ENCODE data around the gene FAM131B.
"Not testable (repeated sequence)": the region's sequence is repeated elsewhere in the genome, so short reads cannot be mapped to it uniquely, and the experiment has no call there.

The FAM131B gene

DNA sequence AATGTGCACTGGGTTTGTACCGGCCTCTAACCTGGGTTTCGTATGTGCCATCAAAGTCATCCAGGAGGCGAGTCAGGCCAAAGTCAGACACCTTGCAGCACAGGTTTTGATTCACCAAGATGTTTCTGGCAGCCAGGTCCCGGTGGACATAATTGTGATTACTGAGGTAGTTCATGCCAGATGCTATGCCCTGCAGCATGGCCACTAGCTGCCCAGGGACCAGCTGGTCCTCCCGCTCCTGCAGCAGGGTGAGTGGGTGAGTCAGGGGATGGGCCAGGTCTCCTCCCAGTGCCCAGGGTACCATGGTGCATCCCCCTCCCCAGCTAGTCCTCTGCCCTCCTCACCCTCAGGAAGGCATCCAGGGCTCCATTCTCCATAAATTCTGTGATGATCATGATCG lies 32.3 kb upstream of the FAM131B start:
- no peak for DNase-seq

DNA sequence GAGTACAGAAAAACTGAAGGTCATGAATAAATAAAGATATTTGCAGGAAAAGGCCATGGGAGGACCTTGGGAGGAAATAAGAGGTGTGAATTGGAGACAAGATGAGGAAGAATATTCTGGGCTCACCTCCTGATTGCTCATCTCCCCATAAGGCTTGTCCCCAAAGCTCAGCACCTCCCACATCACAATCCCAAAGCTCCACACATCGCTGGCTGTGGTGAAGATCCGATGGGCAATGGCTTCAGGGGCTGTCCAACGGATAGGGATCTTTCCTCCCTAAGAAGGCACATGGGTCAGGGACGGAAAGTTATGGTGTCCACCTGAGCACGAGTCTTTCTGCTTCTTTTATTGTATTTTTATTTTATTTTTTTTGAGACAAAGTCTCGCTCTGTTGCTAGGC lies 31.6 kb upstream of the FAM131B start:
- no peak for DNase-seq

DNA sequence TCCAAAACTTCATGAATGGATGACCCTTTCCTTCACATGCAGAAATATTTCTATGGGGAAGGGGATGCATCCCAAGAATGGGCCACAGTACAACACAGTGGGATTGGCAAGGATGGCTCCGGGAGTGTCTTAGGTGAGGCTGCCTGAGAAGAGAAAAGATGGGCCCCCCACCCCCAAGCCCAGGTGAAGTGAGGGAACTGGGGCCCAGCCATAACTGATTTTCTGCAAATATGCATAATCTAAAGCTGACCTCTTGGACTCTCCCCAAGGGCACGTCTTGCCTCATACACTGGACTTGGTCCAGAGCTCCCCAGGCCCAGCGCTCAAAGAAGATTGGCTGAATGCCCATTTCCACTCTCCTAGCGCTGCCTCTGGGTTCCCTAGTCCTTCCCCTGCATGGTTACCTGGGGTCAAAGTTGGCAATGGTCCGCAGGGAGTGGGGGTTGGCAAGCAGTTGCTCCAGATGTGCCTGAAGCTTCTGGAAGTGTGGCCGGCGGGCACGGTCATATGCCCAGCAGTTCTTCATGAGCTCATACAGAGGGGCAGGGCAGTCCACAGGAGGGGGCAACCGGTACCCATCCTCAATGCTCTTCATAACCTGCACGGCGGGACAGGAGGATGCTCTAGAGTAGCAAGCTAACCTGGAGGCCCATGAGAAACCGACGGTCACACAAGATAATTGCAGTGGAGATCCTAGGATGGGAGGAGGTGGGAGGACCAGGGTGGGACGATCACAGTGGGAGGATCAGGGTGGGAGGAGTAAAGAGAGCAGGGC lies 30.9 kb upstream of the FAM131B start:
- no peak for DNase-seq

DNA sequence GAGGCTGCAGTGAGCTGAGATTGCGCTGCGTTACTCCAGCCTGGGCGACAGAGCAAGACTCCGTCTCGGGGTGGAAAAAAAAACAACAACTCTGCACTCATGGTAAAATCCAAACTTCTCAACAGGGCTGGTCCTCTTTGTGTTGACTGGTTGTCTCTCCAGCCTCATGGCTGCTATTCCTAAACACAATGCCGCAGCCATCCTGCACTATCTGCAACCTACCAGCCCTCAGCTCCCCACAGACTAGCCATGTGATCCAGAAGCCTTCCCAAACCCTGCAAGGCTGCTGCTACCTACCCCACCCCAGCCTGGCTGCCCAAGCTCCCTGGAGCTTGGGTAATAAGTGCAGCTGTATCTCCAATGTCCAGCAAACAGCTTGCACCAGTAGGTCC lies 30.4 kb upstream of the FAM131B start:
- DNase-seq: no peak

DNA sequence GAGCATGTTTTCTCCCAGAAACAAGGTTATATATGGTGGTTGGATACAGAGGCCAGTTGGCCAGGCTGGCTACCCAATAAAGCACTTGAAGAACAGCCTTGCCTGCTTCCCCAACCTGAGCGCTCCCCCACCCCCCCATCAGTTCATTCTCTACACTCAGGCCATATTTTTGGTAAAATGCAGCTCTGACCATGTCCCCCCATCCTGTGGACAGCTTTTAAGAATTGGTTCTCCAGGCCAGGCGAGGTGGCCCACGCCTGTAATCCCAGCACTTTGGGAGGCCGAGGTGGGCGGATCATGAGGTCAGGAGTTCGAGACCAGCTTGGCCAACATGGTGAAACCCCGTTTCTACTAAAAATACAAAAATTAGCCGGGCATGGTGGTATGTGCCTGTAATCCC lies 29.9 kb upstream of the FAM131B start:
- not testable (repeated sequence) for DNase-seq

DNA sequence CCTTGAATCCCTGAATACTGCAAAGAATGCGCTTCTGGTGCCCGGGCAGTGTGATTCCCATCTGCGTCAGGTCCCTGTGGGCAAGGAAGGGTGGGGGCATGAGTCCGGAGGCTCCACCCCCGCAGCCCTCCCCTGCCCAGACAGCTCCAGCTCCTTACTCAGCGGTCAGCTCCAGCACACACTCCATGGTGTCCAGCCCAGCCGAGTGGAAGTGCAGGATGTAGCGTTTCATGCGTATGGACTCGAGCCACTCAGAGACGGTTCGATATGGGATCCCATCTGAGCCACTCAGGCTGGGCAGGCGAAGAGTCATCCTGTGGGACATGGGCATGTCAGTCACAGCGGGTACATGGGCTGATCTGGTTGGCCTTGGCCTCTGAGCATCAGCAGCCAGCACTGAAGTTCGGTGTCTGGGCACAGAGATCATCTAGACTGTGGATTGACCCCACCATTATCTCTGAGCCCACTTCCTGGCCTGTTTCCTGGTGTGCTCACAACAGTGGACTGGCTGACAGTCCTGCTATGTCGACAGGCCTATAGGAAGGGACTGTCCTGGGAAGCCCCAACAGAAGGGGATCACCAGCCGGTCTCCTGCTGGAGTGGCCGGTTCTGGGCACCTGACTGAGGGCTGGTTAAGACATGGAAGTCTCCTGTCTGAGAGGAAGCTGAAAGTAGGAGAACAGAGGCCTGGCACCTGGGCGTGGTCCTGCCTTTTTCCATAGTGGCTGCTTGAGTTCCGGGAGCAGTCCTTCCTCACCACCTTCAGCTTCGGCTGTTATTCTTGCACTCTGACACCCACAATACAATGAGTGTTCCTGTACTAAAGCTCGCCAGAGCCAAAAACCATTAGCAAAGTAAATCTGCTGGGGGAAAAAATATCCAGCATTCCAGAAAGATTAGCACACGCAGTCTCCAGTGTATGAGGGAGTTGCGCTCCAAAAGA lies 29.2 kb upstream of the FAM131B start:
- peak; percentile 37 for DNase-seq

DNA sequence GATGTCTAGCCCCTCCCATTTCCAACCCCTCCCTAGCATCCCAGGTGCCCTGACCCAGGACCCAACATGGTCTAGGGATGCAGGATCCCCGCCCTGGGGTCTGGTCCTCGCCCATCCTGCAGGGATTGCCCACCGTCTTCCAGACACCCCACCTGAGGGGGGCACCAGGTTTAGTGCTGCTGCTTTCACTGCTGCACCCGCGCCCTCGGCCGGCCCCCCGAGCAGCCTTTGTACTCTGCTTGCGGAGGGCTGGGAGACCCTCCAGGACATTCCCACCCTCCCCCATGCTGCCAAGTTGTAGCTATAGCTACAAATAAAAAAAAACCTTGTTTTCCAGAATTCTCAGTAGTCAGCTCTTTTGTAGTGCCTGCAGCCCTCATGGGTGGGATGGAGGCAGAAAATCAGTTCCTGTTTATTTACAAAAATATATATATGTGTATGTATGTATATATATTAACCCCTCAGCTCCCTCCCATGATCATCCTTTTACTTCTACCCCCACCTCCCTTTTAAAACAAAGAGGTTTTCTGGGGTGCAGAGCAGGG lies 28.3 kb upstream of the FAM131B start:
- no peak for DNase-seq

DNA sequence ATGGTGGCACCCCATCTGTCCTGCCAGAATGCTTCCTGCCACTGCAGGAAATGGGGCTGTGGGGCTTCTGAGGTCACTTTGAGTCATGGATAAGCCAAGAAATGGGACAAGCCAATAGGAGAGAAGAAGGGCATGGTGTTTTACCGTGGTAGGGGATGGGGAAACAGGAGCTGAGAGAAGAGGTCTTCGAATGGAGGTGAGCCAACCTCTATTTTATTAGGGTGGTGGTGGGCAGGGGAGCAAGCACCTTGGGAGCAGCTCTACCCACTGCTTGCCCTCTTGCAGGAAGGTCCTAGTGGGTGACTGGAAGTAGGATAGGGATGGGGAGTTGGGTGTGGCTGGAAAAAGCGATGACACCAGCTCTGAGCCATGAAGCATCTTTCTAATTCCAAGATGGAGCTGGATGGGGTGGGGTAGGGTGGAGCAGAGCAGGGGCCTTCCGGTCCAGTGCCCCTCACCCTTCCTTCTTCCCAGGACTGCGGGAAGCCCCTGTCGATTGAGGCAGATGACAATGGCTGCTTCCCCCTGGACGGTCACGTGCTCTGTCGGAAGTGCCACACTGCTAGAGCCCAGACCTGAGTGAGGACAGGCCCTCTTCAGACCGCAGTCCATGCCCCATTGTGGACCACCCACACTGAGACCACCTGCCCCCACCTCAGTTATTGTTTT lies 27.7 kb upstream of the FAM131B start:
- DNase-seq: no peak

DNA sequence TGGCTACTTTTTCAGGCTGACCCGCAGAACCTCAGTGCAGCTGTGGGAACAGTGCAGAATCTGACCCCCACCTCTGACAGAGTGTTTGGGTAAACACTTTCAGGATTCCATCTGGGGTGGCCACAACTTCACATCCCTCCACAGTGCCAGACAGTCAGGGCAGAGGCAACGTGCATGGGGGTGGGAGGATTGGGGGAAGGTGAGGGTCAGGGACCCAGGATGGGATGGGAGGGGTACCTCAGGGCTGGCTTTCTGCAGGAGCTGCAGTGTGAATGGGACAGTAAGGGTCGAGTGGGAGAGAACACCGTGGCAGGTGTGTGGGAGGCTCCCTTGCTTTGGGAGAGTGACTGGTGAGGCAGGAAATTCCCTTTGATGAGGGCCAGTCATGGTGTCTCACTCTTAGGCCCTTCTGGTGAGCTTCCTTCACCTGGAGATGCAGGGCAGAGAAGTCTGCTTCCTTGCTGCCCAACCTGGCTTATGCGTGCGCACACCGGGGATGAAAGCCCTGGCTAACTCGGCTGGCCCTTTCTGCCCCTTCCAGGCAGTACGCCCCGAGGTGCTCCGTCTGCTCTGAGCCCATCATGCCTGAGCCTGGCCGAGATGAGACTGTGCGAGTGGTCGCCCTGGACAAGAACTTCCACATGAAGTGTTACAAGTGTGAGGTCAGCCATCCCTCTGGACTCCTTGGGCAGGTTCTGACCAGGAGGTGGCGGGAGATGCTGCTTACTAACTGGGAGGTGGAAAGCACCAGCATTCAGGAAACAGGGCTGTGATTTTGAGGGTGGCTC lies 27.0 kb upstream of the FAM131B start:
- no peak for DNase-seq

DNA sequence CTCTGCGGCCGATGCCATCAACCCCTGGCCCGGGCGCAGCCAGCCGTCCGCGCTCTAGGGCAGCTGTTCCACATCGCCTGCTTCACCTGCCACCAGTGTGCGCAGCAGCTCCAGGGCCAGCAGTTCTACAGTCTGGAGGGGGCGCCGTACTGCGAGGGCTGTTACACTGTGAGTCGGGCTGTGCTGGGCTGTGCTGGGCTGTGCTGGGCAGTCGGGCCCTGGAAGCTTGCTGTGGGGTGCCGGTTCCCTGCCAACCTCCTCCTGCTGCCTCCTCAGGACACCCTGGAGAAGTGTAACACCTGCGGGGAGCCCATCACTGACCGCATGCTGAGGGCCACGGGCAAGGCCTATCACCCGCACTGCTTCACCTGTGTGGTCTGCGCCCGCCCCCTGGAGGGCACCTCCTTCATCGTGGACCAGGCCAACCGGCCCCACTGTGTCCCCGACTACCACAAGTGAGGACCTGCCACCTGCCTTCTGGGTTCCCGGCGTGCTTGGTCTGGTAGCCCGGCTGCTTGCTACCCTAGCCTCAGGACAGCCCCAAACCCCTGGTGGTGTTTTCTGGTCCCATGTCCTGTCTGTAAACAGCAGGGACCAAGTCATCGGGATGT lies 26.1 kb upstream of the FAM131B start:
- DNase-seq: no peak

DNA sequence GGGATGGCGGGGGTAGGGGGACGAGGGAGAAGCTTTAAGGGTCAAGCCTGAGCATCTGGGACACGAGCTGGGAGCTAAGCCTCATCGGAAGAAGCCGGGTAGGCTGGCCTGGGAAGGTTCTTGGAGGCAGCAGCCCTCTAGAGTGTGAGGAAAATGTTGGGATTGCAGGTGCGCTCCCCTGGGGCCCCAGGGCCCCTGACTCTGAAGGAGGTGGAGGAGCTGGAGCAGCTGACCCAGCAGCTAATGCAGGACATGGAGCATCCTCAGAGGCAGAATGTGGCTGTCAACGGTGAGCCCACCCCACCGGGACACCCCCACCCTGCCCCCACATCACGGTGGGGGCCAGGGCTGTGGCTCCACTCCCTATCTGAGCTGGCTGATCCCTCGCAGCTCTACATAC lies 25.5 kb upstream of the FAM131B start:
- DNase-seq: no peak

DNA sequence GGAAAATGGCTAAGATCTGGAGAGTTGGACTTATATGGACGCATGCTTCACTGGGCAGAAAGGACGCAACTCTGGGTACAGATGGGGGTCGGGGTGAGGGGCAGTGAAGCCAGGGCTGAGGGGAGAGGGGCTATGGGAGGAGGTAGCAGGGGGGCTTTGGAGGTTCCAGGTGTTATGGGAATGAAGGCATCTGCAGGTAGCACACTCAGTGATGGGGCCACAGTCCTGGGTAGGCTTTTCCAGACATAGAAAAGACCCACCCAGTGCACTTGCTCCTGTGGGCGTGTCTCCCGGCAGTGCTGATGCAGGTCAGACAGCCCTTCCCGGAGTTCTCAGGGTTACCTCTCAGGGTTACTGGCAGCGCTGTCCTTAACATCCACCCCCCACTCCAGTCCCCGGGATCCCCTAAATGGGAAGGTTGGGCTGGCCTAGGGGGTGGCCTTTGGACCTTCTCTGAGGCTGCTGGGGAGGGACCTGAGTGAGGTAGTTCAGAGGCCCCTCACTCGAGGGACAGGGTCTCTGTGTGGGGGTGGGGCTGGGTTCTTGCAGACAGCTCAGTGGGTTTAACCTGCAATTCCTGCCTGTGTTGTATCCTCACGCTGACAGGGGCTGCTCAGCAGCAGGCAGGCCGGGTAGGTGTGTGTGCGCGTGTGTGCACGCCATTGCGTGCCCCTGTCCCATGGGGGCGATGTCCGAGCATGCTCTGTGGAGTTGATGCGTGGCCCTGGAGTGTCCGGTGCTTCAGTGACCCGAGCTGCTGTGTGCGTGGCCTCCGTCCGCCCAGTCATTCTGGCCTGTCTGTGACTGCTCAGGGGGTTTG lies 24.9 kb upstream of the FAM131B start:
- DNase-seq: peak; percentile 20

DNA sequence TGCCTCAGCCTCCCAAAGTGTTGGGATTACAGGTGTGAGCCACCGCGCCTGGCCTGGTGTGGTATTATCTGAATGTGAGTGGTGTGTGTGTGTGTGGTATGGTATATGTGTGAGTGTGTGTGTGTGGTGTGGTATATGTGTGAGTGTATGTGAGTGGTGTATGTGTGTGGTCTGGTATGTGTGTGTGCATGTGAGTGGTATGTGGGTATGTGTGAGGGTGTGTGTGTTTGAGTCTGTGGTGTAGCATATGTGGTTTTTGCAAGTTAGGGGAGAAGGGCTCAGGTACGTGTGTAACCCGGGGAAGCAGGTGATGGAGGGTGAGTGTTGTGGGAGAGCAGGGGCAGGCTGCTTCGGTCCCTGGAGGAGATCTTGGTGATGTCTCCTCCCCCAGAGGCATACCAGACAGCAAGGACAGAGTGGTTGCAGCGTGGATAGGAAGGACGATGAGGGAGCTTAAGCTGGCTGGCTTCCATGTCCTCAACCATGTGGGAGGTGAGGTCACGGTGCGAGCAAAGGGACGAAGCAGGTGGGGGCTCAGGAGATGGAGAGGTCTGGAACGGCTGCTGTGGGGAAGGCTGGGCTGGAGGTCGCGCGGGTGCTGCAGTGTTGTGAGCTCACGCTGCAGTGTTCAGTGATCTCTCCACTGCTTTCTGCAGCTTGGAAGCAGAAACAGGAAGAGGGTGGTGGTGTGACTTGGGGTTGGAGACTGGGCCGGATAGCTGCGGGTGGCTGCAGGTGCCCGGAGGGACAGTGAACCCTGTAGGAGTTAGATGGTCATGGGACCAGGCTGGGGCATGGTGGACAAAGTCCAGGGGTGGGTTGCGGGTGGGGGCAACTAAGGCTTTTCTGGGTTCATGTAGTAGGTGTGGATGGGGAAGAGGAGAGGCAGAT lies 23.6 kb upstream of the FAM131B start:
- peak; percentile 29 for DNase-seq

DNA sequence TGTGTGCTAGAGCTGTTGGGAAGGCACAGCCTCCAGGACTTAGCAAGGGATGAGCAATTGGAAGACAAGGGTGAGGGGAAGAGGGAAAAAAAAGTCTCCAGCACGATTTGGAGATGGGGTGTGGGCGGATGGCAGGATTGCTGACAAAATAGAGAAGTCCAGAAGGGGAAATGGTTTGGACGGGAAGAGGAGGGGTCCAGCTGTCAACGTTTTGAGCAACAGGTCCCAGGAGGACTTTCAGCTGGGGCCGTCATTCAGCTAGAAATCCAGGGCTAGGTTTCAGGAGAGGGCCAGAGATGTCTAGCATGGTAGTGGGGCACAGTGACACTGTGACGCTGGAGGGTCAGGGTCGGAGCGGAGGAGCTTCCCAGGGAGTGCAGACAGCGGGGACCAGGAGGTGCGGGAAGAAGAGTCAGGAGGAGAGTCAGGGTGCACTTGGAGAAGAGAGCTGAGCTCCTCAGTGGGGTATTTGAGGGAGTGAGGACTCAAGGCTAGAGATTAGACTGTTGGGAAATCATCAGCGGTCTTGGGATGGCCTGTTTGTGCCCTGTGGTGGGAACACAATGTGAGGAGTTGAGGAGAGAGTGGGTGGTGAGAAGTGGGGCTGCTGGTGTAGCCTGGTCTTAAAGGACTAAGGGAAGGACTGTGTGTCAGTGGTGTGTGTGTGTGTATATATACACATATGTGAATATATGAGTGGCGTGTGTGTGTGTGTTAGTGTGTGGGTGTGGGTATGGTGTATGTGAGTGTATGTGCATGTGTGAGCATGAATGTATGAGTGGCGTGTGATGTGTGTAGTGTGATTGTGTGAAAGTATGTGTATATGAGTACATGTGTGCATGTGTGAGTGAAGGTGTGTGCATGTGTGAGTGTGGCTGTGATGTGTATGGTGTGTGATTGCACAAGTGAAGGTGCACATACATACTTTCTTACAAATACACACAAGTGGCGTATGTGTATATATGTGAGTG lies 22.4 kb upstream of the FAM131B start:
- DNase-seq: no peak

DNA sequence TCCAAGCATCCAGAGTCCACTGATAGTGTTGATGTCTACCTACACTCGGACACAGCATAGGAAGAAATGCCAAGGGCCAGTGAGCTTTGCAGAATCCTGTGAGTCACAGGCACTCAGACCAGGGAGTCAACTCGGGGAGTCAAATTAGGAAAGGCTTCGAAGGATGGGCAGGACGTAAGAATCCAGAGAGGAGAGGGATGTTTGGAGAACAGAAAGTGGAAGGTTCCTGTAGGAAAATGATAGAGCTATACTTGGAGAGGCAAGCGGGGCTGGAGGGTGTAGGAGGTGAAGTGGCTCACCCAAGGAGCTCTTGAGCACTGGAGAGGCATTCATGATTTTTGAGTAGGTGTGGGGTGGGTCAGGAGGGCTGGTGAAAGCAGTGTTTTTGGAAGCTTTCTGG lies 21.6 kb upstream of the FAM131B start:
- no peak for DNase-seq

DNA sequence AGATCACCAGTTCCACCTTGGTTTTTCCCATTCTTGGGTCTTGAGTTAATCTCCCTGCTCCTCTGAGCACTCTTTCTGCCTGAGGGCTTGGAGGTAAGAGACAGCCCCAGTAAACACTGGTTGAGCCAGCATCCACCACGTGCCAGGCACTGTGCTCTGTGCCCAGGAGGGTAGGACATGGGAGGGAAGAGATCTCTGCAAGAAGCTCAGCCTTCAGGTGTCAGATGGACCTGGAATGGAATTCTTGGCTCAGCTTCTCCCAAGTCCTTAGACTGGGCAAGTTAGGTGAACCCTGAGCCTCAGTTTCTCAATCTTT lies 21.1 kb upstream of the FAM131B start:
- DNase-seq: no peak

DNA sequence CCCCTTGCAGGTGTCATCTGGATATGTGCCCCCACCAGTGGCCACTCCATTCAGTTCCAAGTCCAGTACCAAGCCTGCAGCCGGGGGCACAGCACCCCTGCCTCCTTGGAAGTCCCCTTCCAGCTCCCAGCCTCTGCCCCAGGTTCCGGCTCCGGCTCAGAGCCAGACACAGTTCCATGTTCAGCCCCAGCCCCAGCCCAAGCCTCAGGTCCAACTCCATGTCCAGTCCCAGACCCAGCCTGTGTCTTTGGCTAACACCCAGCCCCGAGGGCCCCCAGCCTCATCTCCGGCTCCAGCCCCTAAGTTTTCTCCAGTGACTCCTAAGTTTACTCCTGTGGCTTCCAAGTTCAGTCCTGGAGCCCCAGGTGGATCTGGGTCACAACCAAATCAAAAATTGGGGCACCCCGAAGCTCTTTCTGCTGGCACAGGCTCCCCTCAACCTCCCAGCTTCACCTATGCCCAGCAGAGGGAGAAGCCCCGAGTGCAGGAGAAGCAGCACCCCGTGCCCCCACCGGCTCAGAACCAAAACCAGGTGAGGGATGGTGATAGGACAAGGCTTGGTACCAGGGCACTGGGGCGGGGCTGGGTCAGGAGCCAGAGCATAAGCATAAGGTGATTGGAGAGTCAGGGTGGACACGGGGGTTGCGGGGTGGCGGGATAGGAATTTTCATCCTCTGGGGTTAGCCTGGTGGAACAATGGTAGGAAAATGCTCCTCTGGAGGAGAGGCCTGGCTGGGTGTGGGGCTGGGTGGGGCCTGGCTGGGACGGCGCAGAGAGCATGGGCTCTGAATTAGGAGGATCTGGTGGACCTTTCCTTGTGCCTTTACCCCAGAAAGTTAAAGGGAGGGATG lies 20.5 kb upstream of the FAM131B start:
- no peak for DNase-seq
